Progenitor cell of endocrine pancreas (in vitro differentiated cells): ENCODE measurements around the gene TRPC4AP. TPM values are rescaled to one million over a fixed set of nuclear protein-coding genes. Genes with fewer than 3 reads are reported as not detected.

Experiments
- DNase-seq: peaks from one replicate; pipeline ENCODE4 v3.0.0; 2021; ENCODE audit warnings: low spot score; ENCODE audit not compliant: unreplicated experiment
- H3K27ac Mint-ChIP-seq: 2 replicates; pipeline ENCODE4 v1.8.0; 2021; ENCODE audit warnings: mild to moderate bottlenecking, moderate library complexity, mixed read lengths
- H3K27me3 Mint-ChIP-seq: 2 replicates; pipeline ENCODE4 v1.8.0; 2021; ENCODE audit warnings: mixed read lengths
- H3K36me3 Mint-ChIP-seq: 2 replicates; pipeline ENCODE4 v1.8.0; 2022; ENCODE audit warnings: mixed read lengths; ENCODE audit not compliant: insufficient read depth
- H3K4me1 Mint-ChIP-seq: 2 replicates; pipeline ENCODE4 v1.8.0; 2021; ENCODE audit warnings: low read depth, mixed read lengths
- H3K4me3 Mint-ChIP-seq: 2 replicates; pipeline ENCODE4 v1.8.0; 2021; ENCODE audit warnings: low read depth, mild to moderate bottlenecking, moderate library complexity, mixed read lengths
- H3K9me3 Mint-ChIP-seq: 2 replicates; pipeline ENCODE4 v1.8.0; 2021; ENCODE audit warnings: low read depth, mixed read lengths
- total RNA-seq: library from RNA; stranded (reverse); gene quantifications from 2 replicates; pipeline ENCODE4 v1.2.1, GENCODE V29; 2021
- TF ChIP-seq, protein P1 (sequence below): fragments of 200-600 bp; sonication (generic); IDR thresholded peaks from one replicate; pipeline ENCODE4 v1.5.0; 2021; ENCODE audit warnings: antibody characterized with exemption, mild to moderate bottlenecking; ENCODE audit not compliant: unreplicated experiment

Gene TRPC4AP
- total RNA-seq, 1 donor from 2014 or later: 122 TPM

DNA sequence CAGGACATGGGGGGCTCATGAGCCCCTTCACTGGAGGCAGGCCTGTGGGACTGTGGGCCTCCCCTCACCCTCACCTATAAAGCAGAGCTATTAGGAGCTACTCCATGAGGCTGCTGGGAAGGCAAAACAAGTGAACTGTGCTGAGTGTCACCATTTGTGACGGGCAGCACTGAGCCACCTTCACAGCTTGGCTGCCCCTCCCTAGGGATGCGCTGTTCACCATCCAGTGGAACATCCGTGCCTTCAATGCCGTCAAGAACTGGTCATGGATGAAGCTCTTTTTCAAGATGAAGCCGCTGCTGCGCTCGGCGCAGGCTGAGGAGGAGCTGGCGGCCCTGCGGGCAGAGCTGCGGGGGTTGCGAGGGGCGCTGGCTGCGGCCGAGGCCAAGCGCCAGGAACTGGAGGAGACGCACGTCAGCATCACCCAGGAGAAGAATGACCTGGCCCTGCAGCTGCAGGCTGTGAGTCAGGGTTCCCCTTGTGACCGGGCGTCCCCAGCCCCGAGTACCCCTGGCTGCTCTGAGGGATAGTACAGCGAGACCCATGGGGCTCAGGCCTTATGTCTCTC, 98.6 kb downstream of the TRPC4AP start:
- Mint-ChIP-seq H3K27ac (no peak overlapping the region), H3K36me3 (peaks cover 29% of the 10 kb centered on the region), H3K9me3 (no peaks in the 10 kb centered on the region), H3K27me3 (no peaks in the 10 kb centered on the region), H3K4me3 (no peak overlapping the region), H3K4me1 (no peaks in the 10 kb centered on the region)
- TF ChIP-seq, protein P1, sequence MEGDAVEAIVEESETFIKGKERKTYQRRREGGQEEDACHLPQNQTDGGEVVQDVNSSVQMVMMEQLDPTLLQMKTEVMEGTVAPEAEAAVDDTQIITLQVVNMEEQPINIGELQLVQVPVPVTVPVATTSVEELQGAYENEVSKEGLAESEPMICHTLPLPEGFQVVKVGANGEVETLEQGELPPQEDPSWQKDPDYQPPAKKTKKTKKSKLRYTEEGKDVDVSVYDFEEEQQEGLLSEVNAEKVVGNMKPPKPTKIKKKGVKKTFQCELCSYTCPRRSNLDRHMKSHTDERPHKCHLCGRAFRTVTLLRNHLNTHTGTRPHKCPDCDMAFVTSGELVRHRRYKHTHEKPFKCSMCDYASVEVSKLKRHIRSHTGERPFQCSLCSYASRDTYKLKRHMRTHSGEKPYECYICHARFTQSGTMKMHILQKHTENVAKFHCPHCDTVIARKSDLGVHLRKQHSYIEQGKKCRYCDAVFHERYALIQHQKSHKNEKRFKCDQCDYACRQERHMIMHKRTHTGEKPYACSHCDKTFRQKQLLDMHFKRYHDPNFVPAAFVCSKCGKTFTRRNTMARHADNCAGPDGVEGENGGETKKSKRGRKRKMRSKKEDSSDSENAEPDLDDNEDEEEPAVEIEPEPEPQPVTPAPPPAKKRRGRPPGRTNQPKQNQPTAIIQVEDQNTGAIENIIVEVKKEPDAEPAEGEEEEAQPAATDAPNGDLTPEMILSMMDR: no peak
- no peak for DNase-seq

DNA sequence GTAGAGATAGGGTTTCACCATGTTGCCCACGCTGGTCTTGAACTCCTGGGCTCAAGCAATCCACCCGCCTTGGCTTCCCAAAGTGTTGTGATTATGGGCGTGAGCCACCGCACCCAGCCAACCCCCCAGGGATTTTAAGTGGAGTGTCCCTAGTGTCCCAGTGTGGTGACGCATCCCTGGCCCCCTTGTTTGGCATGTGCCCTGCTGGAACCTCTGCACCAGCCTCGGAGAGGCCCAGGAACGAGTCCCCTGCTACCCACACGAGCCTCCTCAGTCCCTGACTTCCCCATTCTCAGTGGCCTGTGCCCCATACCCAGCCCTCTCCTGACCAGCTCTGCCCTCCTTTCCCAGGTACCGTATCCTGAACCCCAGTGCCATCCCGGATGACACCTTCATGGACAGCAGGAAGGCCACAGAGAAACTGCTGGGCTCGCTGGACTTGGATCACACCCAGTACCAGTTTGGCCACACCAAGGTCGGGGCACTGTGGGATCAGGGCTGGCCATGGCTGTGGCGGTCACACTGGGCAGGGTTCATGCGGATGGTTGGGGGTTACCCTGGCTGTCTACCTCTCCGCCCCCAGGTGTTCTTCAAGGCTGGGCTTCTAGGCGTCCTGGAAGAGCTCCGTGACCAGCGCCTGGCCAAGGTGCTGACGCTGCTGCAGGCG, 99.7 kb downstream of the TRPC4AP start:
- DNase-seq: no peak
- TF ChIP-seq, protein P1: no peak
- peaks cover 23% of the 10 kb centered on the region for H3K36me3 Mint-ChIP-seq

DNA sequence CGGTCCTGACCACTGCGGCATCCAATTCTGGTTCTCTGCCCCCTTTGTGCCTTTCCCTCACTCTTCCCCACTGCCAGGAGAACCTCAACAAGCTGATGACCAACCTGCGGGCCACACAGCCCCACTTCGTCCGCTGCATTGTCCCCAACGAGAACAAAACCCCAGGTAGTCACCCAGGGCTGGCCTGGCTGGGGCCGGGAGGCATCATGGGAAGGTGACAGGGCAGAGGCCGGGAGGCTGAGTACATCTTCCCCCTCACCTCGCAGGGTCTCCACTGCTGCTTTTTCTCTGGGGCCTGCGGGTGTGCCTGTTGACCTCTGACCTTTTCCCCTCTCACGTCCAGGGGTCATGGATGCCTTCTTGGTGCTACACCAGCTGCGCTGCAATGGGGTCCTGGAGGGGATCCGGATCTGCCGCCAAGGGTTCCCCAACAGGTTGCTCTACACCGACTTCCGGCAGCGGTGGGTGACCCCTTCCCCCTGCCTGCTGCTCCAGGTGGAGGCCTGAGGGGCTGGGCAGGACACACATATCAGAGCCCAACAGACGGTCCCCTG, 101.9 kb downstream of the TRPC4AP start:
- no peak for DNase-seq
- Mint-ChIP-seq H3K4me3 (no peak overlapping the region), H3K36me3 (peaks cover 11% of the 10 kb centered on the region), H3K4me1 (peaks cover 7% of the 10 kb centered on the region), H3K27ac (peak overlapping the region; percentile 65), H3K9me3 (no peaks in the 10 kb centered on the region), H3K27me3 (peaks cover 7% of the 10 kb centered on the region)
- TF ChIP-seq, protein P1: no peak

More for the DNA sequence above, 99.7 kb downstream of the TRPC4AP start:
- H3K4me1 Mint-ChIP-seq: no peaks in the 10 kb centered on the region
- H3K9me3 Mint-ChIP-seq: no peaks in the 10 kb centered on the region
- H3K4me3 Mint-ChIP-seq: no peak overlapping the region
- no peak overlapping the region for H3K27ac Mint-ChIP-seq
- no peaks in the 10 kb centered on the region for H3K27me3 Mint-ChIP-seq

DNA sequence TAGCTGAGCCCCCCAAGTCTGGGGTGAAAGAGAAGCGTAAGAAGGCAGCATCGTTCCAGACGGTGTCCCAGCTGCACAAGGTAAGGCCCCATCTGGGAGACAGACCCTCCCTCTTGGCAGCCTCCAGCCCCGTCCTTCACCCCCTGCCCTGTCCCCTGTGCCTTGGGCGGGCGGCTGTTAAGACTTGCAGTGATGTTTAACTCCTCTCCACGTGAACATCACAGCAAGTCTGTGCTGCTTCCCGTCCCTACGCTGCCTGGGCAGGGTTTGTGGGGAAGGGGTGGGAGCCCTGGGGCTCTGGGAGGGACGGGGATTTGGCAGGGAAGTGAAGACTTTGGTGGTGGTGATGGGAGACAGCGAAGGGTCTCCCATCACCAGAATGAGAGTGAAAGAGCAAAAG, 102.4 kb downstream of the TRPC4AP start:
- peaks cover 8% of the 10 kb centered on the region for H3K4me1 Mint-ChIP-seq
- H3K27me3 Mint-ChIP-seq: peaks cover 12% of the 10 kb centered on the region
- H3K36me3 Mint-ChIP-seq: peaks cover 9% of the 10 kb centered on the region
- no peak overlapping the region for H3K4me3 Mint-ChIP-seq
- no peaks in the 10 kb centered on the region for H3K9me3 Mint-ChIP-seq
- DNase-seq: no peak
- no peak overlapping the region for H3K27ac Mint-ChIP-seq
- TF ChIP-seq, protein P1: no peak

DNA sequence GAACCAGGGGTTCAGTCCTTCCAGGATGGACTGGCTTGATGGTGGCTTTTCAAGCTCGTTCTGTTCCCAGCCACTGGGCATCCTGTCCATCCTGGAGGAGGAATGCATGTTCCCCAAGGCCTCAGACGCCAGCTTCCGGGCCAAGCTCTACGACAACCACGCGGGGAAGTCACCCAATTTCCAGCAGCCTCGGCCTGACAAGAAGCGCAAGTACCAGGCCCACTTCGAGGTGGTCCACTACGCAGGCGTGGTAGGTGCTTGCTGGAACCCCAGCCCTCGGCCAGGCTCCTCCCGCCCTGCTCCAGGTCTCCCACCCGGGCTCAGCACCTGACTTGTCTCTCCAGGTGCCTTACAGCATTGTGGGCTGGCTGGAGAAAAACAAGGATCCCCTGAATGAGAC, 102.9 kb downstream of the TRPC4AP start:
- H3K4me1 Mint-ChIP-seq: peaks cover 10% of the 10 kb centered on the region

More for the DNA sequence above, 102.9 kb downstream of the TRPC4AP start:
- no peak for DNase-seq
- no peak overlapping the region for H3K27ac Mint-ChIP-seq
- H3K36me3 Mint-ChIP-seq: peaks cover 6% of the 10 kb centered on the region
- peaks cover 15% of the 10 kb centered on the region for H3K27me3 Mint-ChIP-seq
- TF ChIP-seq, protein P1: no peak
- no peak overlapping the region for H3K4me3 Mint-ChIP-seq
- H3K9me3 Mint-ChIP-seq: no peaks in the 10 kb centered on the region
